HTR-8/SVneo (cell line): Measurements from ENCODE around the gene LCN12.
"Not testable (repeated sequence)": the region's sequence is repeated elsewhere in the genome, so short reads cannot be mapped to it uniquely, and the experiment has no call there.

Experiments
- DNase-seq: peaks from one replicate; pipeline ENCODE4 v3.0.0; 2011; ENCODE audit warnings: low spot score, mixed read lengths; ENCODE audit not compliant: insufficient read length
- FAIRE-seq: peaks from 2 replicates; lab custom pipeline; 2011; peaks lifted over from hg19 to GRCh38; lab: Jason Lieb, UNC

LCN12 gene

DNA sequence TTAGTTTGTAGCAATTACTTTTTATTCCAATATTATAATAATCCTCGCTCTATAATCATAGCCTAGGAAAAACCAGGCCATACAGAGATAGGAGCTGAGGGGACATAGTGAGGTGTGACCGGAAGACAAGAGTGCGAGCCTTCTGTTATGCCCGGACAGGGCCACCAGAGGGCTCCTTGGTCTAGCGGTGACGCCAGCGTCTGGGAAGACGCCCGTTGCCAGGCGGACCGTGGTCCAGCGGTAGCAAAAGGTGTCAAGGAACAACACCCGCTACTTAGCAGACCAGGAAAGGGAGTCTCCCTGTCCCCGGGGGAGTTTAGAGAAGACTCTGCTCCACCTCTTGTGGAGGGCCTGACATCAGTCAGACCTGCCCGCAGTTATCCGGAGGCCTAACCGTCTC lies 52.2 kb downstream of the LCN12 start:
- DNase-seq, FAIRE-seq: not testable (repeated sequence)
